KMS-11 (cell line): Measurements from ENCODE around the gene ARPC5L.
"Not testable (repeated sequence)": the region's sequence is repeated elsewhere in the genome, so short reads cannot be mapped to it uniquely, and the experiment has no call there.

ENCODE experiments used
- H2AFZ ChIP-seq: fragments of 200-600 bp; sonication (generic); 2 replicates; pipeline ENCODE4 v1.6.1; 2016; ENCODE audit warnings: antibody characterized with exemption, mixed run types, low read depth
- H3K27ac ChIP-seq: fragments of 200-600 bp; sonication (generic); 2 replicates; pipeline ENCODE4 v1.6.1; 2016; ENCODE audit warnings: mild to moderate bottlenecking, mixed run types
- H3K27me3 ChIP-seq: fragments of 200-600 bp; sonication (generic); 2 replicates; pipeline ENCODE4 v1.6.1; 2017; ENCODE audit warnings: mild to moderate bottlenecking, low read depth, mixed run types, moderate library complexity; ENCODE audit not compliant: insufficient read depth
- H3K36me3 ChIP-seq: fragments of 200-600 bp; sonication (generic); 2 replicates; pipeline ENCODE4 v1.6.1; 2017; ENCODE audit warnings: mild to moderate bottlenecking, mixed run types; ENCODE audit not compliant: insufficient read depth
- H3K4me1 ChIP-seq: fragments of 200-600 bp; sonication (generic); 2 replicates; pipeline ENCODE4 v1.6.1; 2016; ENCODE audit warnings: mild to moderate bottlenecking, low read depth, mixed run types; ENCODE audit not compliant: poor library complexity, severe bottlenecking
- H3K4me2 ChIP-seq: fragments of 200-600 bp; sonication (generic); 2 replicates; pipeline ENCODE4 v1.7.0; 2016; ENCODE audit warnings: mild to moderate bottlenecking, mixed run types
- H3K4me3 ChIP-seq: fragments of 200-600 bp; sonication (generic); IDR thresholded peaks from 2 replicates; pipeline ENCODE4 v1.6.1; 2017; ENCODE audit warnings: low read depth, low read length, mixed read lengths; ENCODE audit not compliant: insufficient read depth
- H3K79me2 ChIP-seq: fragments of 200-600 bp; sonication (generic); 2 replicates; pipeline ENCODE4 v1.6.1; 2016; ENCODE audit warnings: low read depth, mixed run types; ENCODE audit not compliant: insufficient read depth
- H3K9ac ChIP-seq: fragments of 200-600 bp; sonication (generic); 2 replicates; pipeline ENCODE4 v1.6.1; 2016; ENCODE audit warnings: mild to moderate bottlenecking, mixed run types
- H4K20me1 ChIP-seq: fragments of 200-600 bp; sonication (generic); 2 replicates; pipeline ENCODE4 v1.6.1; 2016; ENCODE audit warnings: mild to moderate bottlenecking, mixed run types; ENCODE audit not compliant: insufficient read depth
- TF ChIP-seq, protein P1 (sequence below): fragments of 200-600 bp; sonication (generic); conservative IDR thresholded peaks from 2 replicates; pipeline ENCODE4 v1.6.1; 2017; ENCODE audit warnings: low read depth, mild to moderate bottlenecking, antibody characterized with exemption, low read length, moderate library complexity, mixed read lengths

The ARPC5L gene

DNA sequence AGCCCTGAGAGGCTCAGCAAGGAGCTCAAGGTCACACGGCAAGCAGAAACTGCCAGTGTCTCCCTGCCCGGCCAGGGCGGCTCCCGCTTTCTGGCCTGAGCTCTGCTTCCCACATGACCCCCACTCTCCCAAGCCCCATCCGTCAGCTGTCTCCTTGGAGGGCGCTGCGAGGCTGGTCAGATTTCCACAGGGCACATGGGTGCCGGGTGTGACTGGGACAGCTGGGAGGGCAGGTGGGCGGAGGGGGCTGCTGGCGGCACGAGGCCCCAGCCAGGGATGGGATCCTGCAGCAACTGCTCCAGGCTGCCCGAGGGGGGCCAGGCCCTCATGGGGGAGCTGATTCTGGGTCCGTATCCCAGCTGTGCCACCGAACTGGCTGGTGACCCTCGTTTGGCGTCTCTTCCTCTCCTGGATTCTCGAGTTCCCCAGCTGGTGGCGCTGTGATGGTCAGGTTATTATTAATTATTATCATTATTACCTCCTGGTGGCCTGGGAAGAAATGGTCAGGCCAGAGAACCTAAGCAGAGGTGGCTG lies 21.6 kb upstream of the ARPC5L start:
- H3K36me3 ChIP-seq, result no peaks in the 10 kb centered on the region
- H3K79me2 ChIP-seq, result no peaks in the 10 kb centered on the region
- H3K9ac ChIP-seq, result no peak overlapping the region
- H3K27me3 ChIP-seq, result no peaks in the 10 kb centered on the region
- no peak overlapping the region for H3K4me3 ChIP-seq
- no peak overlapping the region for H3K4me2 ChIP-seq
- H2AFZ ChIP-seq, result no peak overlapping the region
- no peaks in the 10 kb centered on the region for H4K20me1 ChIP-seq
- TF ChIP-seq, protein P1, sequence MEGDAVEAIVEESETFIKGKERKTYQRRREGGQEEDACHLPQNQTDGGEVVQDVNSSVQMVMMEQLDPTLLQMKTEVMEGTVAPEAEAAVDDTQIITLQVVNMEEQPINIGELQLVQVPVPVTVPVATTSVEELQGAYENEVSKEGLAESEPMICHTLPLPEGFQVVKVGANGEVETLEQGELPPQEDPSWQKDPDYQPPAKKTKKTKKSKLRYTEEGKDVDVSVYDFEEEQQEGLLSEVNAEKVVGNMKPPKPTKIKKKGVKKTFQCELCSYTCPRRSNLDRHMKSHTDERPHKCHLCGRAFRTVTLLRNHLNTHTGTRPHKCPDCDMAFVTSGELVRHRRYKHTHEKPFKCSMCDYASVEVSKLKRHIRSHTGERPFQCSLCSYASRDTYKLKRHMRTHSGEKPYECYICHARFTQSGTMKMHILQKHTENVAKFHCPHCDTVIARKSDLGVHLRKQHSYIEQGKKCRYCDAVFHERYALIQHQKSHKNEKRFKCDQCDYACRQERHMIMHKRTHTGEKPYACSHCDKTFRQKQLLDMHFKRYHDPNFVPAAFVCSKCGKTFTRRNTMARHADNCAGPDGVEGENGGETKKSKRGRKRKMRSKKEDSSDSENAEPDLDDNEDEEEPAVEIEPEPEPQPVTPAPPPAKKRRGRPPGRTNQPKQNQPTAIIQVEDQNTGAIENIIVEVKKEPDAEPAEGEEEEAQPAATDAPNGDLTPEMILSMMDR, result 0 out of 2 replicates have a peak, but pooled peaks have one; percentile 24
- H3K4me1 ChIP-seq, result no peaks in the 10 kb centered on the region
- no peak overlapping the region for H3K27ac ChIP-seq

DNA sequence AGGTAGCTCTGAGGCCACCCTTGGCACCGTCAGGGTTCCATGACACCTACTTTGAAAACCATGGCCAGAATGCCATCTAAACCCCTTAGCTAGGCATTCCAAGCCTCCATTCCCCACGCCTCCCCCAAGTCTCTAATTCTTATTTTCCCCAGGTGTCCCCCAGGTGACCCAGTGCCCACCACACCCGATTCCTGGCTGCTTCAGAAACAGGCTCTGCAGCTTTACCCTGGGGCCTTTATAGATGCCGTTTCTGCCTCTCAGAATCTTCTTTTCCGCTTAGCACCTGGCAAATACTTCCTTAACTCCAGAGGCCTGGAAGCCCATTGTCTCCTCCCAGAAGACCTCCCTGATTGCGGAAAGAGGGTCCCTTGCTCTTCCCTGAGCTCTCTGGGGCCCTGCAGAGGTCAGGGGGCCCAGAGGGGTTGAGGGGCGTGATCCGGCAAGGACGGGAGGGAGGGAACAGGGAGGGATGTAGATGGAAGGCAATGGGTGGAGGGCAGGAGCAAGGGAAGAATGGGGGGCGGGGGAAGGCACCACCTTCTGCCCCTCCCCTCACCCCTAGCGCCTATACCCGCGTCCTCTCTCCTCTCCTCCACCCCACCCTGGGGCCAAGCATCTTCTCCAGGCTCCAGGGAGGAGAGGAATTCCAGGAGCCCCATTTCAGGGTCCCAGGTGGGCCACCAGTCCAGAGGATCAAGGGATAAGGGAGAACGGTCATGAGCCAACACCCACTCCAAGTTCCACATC lies 20.7 kb upstream of the ARPC5L start:
- H3K4me2 ChIP-seq, result no peak overlapping the region
- no peak overlapping the region for H3K9ac ChIP-seq
- no peaks in the 10 kb centered on the region for H4K20me1 ChIP-seq
- H3K4me3 ChIP-seq, result no peak overlapping the region
- H2AFZ ChIP-seq, result no peak overlapping the region
- TF ChIP-seq, protein P1, result no peak
- no peaks in the 10 kb centered on the region for H3K79me2 ChIP-seq
- H3K27ac ChIP-seq, result no peak overlapping the region
- H3K36me3 ChIP-seq, result no peaks in the 10 kb centered on the region
- H3K27me3 ChIP-seq, result no peaks in the 10 kb centered on the region
- no peaks in the 10 kb centered on the region for H3K4me1 ChIP-seq

DNA sequence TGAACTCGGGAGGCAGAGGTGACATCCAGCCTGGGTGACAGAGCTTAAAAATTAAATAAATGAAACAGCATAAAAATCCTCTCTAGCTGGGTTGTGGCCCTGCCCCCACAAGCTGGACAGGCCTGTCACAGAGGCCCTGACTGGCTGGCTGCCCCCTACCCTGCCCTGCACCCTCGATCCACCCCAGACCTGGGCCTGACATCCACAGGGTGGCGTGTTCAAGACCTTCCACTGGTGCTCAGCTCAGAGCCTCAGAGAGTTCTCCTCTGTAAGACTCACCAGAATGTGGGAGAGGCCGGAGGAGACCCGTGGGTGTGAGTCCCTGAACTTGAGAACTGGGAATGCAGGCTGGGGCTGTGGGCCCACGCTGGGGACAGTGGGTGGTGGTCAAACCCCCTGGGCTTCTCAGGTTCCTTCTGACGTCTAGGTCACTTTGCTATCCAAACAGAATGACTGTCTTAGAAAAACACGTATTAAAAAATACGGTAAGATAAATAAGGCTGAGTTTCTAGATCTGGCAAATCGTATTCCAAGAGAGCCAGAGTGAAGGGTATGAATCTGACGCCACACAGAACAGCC lies 18.4 kb upstream of the ARPC5L start:
- H3K36me3 ChIP-seq, result no peaks in the 10 kb centered on the region
- no peaks in the 10 kb centered on the region for H3K27me3 ChIP-seq
- no peaks in the 10 kb centered on the region for H3K4me1 ChIP-seq
- no peak overlapping the region for H2AFZ ChIP-seq
- TF ChIP-seq, protein P1, result no peak
- H3K4me3 ChIP-seq, result no peak overlapping the region
- H4K20me1 ChIP-seq, result no peaks in the 10 kb centered on the region
- H3K79me2 ChIP-seq, result no peaks in the 10 kb centered on the region
- no peak overlapping the region for H3K27ac ChIP-seq
- no peak overlapping the region for H3K9ac ChIP-seq
- H3K4me2 ChIP-seq, result no peak overlapping the region

DNA sequence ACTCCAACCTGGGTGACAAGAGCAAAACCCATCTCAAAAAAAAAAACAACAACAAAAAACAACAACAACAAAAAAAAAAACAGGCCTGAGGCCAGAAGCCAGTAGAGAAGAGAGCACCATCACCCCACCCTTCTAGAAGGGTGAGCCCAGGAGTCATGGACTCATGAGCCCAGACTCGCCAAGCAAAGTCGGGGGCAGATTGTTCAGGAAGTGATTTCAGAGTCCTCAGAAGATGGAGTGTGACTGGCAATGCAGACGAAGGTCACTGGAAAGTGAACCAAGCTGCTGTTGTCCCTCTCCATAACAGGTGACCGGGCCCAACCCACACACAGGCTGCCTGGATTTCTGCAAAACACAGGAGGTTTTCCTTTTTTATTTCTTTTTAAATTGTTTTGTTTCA lies 17.6 kb upstream of the ARPC5L start:
- no peaks in the 10 kb centered on the region for H4K20me1 ChIP-seq
- no peak overlapping the region for H3K4me2 ChIP-seq

DNA sequence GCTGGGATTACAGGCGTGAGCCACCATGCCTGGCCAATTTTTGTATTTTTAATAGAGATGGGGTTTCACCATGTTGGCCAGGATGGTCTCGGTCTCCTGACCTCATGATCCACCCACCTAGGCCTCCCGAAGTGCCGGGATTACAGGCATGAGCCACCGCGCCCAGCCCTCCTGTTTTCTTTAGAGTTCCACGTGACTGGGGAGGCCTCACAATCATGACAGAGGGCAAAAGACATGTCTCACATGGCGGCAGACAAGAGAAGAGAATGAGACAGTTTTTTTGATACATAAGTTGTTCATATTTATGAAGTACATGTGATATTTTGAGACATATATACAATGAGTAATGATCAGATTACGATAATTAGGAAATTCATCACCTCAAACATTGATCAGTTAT lies 15.5 kb upstream of the ARPC5L start:
- not testable (repeated sequence) for H3K79me2 ChIP-seq, H3K36me3 ChIP-seq, H3K9ac ChIP-seq, H3K4me1 ChIP-seq, H3K27me3 ChIP-seq, H3K4me3 ChIP-seq, H3K4me2 ChIP-seq, H2AFZ ChIP-seq, H4K20me1 ChIP-seq, H3K27ac ChIP-seq

More for the DNA sequence above, 17.6 kb upstream of the ARPC5L start:
- no peak overlapping the region for H3K4me3 ChIP-seq
- no peak overlapping the region for H3K27ac ChIP-seq
- no peaks in the 10 kb centered on the region for H3K27me3 ChIP-seq
- H3K9ac ChIP-seq, result no peak overlapping the region
- no peaks in the 10 kb centered on the region for H3K79me2 ChIP-seq
- H3K36me3 ChIP-seq, result no peaks in the 10 kb centered on the region
- TF ChIP-seq, protein P1, result no peak
- no peak overlapping the region for H2AFZ ChIP-seq
- H3K4me1 ChIP-seq, result no peaks in the 10 kb centered on the region
